ENCODE results near the gene NPR2.

NPR2 gene

DNA sequence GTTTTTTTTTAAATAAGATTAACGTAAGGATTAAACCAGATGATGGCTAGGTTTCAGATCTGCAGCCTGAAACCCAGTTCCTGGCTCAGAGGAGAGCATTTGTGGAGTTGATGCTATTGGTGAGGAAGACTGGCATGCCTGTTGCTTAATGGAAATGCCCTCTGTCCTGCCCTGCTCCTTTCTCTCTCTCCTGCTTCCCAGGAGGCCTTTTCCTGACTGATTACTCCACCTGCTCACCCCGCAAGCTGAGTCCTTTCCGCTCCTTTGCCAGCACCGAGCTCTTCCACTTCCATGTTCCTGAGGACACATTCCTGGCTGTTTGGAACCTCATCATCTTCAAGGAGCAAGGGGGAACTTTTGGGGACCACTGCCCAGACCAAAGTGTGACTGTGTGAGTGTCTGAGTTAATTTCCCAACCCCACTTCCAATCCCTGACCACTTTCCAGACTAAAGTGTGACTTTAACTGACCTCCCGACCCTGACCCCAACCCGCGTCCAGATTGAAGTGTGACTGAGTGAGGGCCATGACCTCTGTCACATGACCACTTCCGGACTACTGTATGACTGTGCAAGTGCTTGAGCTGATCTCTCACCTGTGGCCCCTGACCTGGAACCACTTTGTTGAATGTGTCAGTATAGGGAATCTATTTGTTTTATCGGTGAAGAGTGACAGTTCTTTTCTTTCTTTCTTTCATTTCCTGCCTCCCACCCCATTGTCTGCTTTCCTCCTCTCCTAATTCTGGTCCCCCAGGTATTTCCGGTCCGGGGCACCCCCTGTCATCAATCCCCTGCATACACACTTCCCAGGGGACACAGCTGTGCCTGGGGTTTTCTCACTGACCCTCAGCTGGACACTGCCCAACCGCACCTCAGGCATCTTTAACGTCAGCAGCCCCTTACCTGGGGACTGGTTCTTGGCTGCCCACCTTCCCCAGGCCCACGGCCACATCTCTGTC lies 43.1 kb downstream of the NPR2 start:
- DNase-seq = no peak

DNA sequence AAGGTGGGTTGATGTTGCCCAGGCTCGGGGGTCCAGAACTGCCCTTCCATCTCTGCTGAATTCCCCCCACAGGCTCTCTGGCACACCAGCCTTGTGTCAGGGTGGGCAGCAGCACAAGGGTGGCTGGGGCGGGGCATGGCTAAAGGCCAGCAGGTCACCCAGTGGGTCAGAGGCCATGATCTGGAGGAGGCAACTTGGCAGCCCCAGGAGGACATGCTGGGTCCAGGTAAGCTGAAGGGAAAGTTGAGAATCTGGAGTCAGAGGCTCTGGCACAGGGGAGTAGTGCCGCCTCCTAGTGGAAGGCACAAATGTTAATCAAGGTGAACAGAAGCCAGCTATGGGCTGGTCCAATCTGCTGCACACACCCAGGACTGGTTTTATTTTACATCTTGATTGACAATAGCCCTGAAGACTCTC lies 43.8 kb downstream of the NPR2 start:
- no peak for DNase-seq

DNA sequence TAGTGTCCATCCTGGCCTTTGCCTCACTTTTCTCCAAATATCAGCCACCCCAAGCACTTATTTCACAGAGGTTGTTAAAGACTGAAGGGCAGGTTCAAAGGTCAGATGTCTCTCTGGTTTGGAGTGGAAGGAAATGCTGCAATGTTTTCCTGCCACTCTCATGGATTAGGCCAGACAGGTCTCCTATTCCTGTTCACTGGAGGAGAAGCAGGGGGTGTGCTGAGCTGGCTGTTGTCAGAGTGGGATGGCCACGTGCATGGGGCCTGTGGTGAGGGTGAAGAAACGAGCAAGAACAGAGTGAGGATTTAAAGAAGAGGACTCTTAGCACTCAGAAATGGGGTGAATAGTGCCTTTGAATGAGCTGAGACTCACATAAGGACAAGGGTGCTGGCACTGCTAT lies 44.4 kb downstream of the NPR2 start:
- no peak for DNase-seq

DNA sequence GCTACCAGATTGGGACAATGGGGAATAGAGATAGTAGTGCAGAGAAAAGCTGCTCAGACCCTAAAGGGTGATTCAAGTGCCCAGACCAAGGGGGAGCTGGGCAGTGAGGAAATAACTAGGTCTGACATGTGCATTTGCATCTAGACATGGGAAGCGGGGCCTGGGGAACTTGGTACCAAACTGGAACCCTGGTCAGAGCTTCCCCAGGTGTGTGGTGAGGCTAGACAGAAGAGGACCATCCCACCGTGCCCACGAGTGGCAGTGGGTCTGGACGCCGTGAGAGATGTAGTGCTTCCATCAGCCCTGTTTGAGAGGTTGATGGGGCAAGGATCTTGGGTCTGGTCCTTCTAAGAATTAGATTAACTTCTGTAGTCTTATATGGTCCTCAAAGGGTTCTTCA lies 45.2 kb downstream of the NPR2 start:
- DNase-seq = no peak

DNA sequence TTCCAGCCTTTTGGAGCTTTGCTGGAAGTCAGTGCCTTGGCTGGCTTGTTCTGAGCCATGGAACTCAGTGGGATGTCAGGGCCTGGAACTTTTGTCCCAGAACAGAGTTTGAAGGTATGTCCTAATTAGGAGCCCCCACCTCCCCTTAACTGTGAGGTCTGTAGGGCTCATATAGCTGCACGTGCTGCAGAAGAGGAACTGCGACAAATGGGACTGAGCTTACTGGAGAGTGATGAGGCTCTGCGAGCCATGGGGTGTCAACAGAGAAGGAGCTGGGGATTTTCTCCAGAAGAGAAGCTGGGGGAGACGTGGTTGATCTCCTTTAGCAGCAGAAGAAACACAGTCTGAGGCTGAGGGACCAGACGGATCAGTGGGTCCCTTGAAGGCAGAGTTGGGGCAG lies 48.5 kb downstream of the NPR2 start:
- DNase-seq = no peak

DNA sequence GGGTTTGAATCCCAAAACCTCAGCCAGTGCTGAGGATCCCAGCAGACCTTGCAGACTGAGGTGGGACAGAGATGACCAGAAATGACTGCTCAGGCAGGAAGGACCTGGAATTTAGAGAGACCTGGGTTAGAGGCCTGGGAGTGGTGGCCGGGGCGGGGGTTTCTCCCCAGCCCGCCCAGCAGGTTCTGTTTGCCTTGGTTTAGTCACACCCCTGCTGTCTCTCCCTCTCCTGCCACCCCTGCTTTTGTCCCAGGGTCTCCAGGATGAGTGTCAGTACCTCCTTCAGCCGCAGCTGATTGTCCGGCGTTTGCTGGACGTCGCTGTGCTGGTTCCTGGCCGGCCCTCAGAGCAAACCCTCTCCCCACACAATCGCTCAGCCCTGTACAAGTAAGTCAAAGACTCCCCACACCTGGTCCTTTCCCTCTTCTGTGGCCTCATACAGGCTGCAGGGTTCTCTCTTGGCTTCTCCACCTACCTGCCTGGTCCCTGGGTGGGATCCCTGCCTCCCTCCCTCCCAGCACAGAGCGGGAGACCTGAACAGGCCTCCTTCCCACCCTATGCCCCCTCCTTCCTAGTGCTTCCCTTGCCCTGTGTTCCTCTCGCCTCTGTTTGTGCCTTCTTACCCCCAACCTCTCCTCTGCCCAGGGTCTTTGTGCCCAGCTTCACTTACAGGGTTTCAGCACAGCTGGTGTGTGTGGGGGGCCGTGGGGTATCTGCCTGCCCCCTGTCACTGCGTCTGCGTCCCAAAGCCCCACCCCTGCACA lies 49.7 kb downstream of the NPR2 start:
- DNase-seq = no peak

DNA sequence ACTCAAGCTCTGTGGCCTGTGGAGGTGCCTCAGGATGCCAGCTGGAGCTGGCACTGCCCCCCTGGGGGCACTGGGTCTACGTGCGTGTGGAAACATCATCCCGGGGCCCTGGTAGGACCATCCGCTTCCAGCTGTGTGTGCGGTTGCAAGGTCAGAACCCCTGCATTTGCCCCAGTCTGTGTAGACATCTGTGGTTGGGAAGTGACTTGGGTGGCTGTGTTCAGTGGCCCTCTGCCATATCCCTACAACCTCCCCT lies 50.2 kb downstream of the NPR2 start:
- DNase-seq = no peak

DNA sequence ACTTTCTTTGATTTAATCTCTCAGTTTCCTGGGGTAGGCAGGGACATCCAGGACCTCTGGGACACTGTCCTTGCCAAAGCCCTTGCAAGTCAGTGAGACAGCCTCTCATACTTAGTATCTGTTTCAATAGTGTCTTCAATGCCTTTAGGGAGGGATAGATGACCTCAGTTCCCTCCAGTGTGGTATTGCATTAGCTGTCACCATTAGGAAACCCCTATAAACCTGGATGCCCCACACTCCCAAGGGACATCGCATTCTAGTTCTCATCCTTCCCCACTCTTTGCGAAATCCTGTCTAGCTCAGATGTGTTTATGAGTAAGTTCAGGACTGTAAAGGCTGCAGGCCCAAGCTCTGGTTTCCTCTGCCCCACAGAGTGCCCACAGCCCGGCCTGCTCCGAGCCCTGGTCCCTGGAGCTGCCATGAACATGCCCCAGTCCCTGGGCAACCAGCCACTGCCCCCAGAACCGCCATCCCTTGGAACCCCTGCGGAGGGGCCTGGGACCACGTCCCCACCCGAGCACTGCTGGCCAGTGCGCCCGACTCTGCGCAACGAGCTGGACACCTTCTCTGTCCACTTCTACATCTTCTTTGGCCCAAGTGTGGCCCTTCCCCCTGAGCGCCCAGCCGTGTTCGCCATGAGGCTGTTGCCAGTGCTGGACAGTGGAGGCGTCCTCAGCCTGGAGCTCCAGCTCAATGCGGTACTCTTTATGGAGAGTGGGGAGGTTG lies 50.8 kb downstream of the NPR2 start:
- DNase-seq = no peak

DNA sequence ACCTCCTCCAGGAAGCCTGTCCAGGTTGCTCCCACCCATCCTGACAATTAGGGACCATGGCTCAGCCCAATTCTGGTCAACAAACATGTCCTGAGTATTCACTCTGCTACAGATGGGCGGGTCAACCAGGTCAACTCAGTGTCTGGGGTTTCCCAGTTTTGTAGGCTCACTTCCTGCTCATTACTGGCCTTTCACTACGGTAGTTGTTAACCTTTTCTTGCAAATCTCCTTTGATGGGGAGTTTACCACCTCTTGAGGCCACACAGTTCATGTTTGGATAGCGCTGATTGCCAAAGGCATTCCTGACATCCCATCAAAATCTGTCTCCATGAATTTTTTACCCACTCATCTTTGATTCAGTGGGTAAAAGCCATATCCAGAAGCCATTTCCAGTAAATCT lies 51.4 kb downstream of the NPR2 start:
- DNase-seq = no peak

DNA sequence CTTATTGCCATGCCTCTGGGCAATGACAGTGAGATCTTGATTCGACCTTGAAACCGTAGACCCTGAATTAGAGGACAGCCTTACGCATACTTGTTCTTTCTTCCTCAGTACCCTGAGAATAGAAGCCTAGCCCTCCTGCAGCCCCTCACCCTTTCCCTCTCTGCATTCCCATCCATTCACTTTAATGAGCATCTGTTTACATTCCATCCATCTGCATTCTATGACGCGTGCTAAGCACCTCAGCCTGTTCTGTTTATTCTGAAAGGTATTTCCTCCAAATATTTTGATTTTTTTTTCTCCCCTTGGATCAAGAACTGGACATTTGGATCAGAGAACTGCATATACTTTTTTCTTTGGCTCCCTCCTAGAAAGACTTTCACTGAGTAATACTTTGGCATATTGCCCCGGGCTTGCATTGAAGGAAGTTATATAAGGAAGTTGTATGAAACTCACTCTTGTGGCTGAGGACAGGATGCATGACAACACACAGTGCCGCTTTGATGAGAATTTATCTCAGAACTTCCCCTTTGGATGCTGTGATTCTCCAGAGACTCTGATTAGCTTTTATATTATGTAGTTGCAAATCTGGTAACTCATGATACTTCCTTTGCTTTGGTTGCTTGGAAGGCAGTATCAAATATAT lies 53.4 kb downstream of the NPR2 start:
- no peak for DNase-seq

DNA sequence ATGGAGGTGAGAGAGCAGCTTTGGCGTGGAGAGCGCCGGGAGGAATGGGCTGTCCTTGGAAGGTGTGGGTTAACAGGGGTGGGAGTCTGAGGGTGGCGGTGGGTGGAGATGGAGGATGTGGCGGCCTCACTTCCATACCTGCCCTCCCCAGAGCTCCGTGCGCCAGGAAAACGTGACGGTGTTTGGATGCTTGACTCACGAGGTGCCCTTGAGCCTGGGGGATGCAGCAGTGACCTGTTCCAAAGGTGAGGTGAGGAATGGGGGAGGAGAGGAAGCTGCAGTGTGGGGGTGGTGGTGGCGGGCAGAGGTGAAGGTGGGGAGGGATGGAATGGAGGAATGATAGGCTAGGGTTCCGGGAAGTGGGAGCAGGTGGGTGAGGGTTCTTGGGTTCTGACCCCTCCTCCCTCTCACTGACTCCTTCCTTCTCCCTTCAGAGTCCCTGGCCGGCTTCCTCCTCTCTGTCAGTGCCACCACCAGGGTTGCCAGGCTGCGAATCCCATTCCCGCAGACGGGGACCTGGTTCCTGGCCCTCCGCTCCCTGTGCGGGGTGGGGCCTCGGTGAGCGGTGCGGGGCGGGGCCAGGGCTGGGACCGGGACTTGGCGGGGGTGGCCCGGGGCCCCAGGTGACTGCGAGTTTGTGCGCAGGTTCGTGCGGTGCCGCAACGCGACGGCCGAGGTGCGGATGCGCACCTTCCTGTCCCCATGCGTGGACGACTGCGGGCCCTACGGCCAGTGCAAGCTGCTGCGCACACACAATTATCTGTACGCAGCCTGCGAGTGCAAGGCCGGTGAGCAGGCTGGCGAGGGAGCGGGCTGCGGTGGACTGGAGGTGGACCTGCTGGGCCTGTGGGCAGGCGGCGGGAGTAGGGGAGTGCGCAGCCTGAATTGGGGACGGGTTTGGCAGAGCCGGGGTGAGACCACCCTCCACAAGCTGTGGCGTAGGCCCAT lies 54.7 kb downstream of the NPR2 start:
- no peak for DNase-seq

DNA sequence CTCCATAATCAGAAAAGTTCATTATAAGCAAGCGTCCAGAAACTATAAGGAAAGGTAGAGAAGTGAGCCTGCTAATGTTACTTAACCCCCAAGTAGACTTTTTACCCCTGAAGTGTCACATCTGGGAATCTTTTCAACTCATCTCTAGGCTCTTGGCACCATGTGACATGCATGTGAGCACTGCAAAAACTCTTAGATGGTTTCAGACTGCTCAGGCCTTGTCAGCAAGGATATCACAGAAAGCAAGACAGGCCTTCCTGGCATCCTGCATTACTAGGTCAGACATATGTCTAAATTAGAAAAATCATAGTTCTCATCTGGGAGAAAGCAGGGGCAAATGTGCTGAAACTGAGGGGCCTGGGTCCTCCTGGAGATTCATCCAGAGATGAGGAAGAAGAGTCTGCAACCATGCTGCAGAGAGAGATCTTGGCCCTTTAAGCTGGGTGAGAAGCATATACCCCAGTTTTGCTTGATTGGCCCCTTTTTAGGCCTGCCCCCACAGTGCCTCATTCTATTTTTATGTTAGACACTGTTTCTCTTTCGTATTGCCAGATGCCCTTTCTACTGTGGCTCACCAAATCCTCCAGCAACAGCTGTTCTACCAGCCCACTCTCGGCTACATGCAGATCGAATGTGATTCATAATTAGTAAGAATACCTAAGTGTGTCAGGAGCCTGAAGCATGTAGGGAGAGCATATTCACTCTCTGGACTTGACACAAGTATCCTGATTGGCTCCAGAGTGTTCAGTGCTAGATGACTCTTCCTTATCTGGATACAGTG lies 56.6 kb downstream of the NPR2 start:
- DNase-seq = no peak

DNA sequence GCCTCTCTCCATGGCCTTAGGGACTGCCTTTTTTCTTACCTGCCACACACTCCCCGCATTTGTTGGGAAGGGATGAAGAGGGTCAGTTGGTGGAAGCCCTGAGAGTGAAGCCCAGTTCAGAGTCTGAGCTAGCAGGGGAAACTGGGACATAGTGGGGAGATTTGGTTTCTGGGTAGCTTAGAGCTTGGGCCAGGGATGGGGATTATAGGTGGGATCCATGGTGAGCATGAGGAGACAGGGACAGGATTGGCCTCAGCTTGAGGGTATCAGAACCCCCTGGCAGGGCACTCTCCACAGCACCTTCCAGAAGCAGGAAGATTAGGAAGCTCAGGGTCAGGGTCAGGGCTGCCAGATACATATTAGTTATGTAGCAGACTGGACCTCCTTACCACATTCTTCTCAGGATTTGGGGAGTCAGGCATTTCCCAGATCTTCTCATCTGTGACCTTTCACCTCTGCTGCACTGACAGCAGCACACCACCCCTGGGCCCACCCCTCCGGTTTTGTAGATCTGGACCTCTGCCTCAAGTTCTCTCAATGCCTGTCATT lies 61.0 kb downstream of the NPR2 start:
- no peak for DNase-seq

DNA sequence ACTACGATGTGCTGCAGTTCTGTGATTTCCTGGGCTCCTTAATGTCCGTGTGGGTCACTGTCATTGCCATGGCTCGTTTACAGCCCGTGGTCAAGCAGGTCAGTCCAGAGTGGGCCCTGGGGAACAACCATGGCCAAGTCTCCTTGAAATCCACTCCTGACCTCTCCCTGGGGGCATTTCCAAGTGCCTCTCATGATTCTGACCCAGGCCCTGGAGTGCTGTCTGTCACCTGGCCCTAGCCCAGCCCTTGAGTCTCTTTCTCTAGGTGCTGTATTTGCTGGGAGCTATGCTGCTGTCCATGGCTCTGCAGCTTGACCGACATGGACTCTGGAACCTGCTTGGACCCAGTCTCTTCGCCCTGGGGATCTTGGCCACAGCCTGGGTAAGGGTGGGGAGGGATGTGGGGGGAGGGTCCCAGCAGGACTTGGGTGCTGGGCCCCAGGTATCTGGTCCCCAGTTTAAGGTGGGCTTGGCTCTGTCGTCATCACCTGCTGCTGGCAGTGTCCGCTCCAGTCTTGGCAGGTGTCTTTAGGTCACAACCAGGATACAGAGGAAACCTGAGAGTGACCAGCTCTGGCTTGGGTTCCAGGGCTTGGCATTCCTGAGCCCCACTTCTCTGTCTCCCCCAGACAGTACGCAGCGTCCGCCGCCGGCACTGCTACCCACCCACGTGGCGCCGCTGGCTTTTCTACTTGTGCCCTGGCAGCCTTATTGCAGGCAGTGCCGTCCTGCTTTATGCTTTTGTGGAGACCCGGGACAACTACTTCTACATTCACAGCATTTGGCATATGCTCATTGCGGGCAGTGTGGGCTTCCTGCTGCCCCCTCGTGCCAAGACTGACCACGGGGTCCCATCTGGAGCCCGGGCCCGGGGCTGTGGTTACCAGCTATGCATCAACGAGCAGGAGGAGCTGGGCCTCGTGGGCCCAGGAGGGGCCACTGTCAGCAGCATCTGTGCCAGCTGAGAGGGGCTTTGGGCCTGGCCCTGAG lies 61.8 kb downstream of the NPR2 start:
- no peak for DNase-seq

DNA sequence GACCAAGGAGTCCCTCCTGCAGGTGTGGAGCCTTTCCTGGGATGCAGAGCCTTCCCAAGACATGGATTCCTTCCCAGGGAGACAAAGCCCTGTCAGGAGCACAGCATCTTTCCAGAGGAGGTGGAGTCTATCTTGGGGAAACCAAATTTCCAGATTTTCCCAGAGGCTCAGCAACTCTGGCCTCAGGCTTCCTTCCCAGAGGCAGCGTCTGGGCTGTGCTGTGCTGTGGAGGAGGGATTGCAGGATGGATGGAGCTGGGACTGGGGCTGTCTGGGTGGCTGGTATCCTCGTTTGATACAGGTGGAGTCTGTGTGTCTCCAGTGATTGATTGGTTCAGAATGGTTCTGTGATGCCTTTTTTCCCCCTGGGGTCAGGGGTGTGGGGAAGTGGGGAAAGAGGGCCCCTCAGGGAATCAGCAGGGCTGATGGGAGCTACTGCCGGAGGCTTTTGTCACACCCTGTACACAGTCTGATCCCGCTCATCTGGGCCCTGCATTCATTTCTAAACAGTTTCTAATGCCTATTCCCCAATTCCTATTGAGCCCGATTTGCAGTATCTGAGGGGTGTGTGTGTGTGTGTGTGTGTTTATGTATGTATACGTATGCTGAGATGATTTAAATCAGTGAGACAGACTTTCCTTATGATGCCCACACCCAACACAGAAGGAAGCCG lies 62.8 kb downstream of the NPR2 start:
- no peak for DNase-seq

DNA sequence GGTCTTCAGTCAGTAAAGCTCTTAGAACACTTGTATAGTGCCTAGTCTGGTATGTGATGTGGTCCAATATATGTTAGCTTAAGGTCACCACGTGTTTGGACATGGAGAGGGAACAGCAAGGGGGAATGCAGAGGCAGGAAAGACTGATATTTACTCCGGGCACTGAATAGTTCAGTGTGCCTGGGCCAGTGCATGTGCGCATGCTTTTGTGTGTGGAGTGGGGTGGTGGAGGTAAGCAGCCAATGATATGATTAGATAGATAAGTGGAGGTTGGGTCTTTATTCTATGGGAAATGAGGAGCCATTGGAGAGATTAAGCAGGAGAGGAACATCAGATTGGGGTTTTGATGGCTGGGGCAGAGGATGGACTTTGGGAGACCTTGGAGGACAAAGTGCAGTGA lies 64.8 kb downstream of the NPR2 start:
- no peak for DNase-seq

DNA sequence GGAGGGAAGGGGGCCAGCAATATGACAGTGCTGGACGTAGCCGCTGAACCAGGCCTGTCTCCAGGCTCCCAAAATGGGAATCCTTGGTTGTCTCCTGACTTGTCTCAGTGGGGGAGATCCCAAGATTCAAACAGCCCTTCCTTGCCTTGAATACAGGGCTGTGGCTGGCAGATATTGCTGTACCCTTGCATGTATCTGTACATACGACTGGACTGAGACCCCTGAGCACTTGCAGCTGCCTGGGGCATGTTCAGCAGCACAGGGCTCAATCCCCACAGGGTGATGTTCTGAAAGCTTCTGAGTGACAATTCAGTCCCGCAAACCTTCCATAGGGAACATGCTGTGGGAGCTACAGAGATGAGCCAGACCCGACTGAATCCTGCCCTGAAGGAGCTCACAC lies 65.5 kb downstream of the NPR2 start:
- DNase-seq = no peak

DNA sequence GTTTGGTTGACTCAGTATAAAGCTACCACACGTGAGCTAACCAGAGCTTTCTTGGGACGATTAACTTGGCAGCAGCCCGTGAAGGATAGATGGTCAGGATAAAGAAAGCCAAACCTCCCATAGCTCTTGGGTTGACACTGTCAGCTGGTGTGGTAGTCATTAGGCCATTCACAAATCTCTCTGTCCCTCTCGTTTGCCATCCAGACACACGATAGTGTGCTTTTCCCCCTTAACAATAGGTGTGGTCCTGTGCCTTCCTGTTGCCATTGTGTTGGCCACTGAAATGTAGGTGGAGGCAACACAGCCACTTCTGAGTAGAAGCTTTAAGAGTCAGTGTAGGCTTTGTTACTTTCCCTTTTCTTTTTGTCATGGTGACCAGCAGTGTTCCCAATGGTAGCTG lies 67.1 kb downstream of the NPR2 start:
- no peak for DNase-seq
